GM23248 (cell line): Measurements from ENCODE around the gene ACACB.

Source experiments
- EZH2 ChIP-seq: fragments of 200-600 bp; sonication (generic); IDR thresholded peaks from 2 replicates; pipeline ENCODE4 v1.6.1; 2018; ENCODE audit warnings: antibody characterized with exemption, mild to moderate bottlenecking; ENCODE audit not compliant: insufficient read depth, poor library complexity, severe bottlenecking
- EZH2phosphoT487 ChIP-seq: fragments of 200-600 bp; sonication (generic); IDR thresholded peaks from 2 replicates; pipeline ENCODE4 v1.6.1; 2018; ENCODE audit warnings: antibody characterized with exemption, moderate library complexity, mild to moderate bottlenecking, low read depth; ENCODE audit not compliant: insufficient read depth

DNA sequence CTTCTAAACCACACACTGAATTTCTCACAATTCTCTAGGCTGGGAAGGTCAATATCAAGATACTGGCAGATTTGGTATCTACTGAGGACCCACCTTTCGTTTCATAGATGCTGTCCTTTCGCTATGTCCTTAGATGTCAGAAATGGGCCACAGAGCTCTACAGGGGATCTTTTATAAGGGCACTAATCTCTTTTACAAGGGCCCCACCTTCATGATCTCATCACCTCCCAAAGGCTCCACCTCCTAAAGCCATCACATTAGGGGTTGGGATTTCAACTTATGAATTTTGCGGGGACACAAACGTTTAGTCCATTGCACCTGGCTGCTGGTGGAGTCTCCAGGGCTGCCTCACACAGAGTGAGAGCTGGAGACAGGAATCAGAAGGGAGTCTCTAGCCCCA, 79.9 kb downstream of the ACACB start:
- no peak for TF ChIP-seq EZH2
- TF ChIP-seq EZH2phosphoT487 = no peak
